Activated gamma-delta T cell treated with Interleukin-2 at 50 U/mL for 16 hours (primary cell): ENCODE measurements around the gene TBC1D14.
A peak's percentile ranks its signal among the peaks of the same experiment; 100 is the strongest.
"Not testable (repeated sequence)": the region's sequence is repeated elsewhere in the genome, so short reads cannot be mapped to it uniquely, and the experiment has no call there.

ENCODE experiments used
- DNase-seq: peaks from one replicate; pipeline ENCODE4 v3.0.0-alpha.2; 2020

Gene TBC1D14

GRCh38 chr4:6891436-6892170 is 18.0 kb upstream of the TBC1D14 start:
- no peak for DNase-seq

- DNase-seq: peak; percentile 40
These were observed 17.3 kb upstream of the TBC1D14 start for GRCh38 chr4:6892190-6892908.

- DNase-seq: no peak
These were observed 16.8 kb upstream of the TBC1D14 start for GRCh38 chr4:6892909-6893202.

- no peak for DNase-seq
These were observed 16.1 kb upstream of the TBC1D14 start for GRCh38 chr4:6893449-6894085.

GRCh38 chr4:6894086-6894478 is 15.5 kb upstream of the TBC1D14 start:
- no peak for DNase-seq

- DNase-seq: no peak
These were observed 14.8 kb upstream of the TBC1D14 start for GRCh38 chr4:6894528-6895498.

GRCh38 chr4:6896035-6896434 is 13.6 kb upstream of the TBC1D14 start:
- no peak for DNase-seq

- no peak for DNase-seq
These were observed 10.9 kb upstream of the TBC1D14 start for GRCh38 chr4:6898763-6899162.

- DNase-seq: no peak
These were observed 9.3 kb upstream of the TBC1D14 start for GRCh38 chr4:6900181-6900812.

GRCh38 chr4:6900956-6901355 is 8.7 kb upstream of the TBC1D14 start:
- DNase-seq: no peak

GRCh38 chr4:6901669-6902317 is 7.8 kb upstream of the TBC1D14 start:
- no peak for DNase-seq

- DNase-seq: no peak
These were observed 7.1 kb upstream of the TBC1D14 start for GRCh38 chr4:6902318-6903042.

- DNase-seq: no peak
These were observed 3.8 kb upstream of the TBC1D14 start for GRCh38 chr4:6905516-6906445.

GRCh38 chr4:6906486-6906885 is 3.1 kb upstream of the TBC1D14 start:
- DNase-seq: not testable (repeated sequence)

GRCh38 chr4:6907658-6908191 is 1.9 kb upstream of the TBC1D14 start:
- no peak for DNase-seq

- DNase-seq: no peak
These were observed 1.1 kb upstream of the TBC1D14 start for GRCh38 chr4:6908432-6909112.

GRCh38 chr4:6909970-6910339 is 329 bp downstream of the TBC1D14 start:
- peak; percentile 14 for DNase-seq

GRCh38 chr4:6910340-6910959 is 824 bp downstream of the TBC1D14 start:
- no peak for DNase-seq
